DMS153 treated with DMSO at 0.1 percent for 48 hours (cell line): ENCODE data around the gene SERF1A.
"Not testable (repeated sequence)": the region's sequence is repeated elsewhere in the genome, so short reads cannot be mapped to it uniquely, and the experiment has no call there.

Experiments
- DNase-seq: peaks from one replicate; lab custom pipeline; 2025; ENCODE audit not compliant: unreplicated experiment; lab: John Stamatoyannopoulos, UW

The SERF1A gene

DNA sequence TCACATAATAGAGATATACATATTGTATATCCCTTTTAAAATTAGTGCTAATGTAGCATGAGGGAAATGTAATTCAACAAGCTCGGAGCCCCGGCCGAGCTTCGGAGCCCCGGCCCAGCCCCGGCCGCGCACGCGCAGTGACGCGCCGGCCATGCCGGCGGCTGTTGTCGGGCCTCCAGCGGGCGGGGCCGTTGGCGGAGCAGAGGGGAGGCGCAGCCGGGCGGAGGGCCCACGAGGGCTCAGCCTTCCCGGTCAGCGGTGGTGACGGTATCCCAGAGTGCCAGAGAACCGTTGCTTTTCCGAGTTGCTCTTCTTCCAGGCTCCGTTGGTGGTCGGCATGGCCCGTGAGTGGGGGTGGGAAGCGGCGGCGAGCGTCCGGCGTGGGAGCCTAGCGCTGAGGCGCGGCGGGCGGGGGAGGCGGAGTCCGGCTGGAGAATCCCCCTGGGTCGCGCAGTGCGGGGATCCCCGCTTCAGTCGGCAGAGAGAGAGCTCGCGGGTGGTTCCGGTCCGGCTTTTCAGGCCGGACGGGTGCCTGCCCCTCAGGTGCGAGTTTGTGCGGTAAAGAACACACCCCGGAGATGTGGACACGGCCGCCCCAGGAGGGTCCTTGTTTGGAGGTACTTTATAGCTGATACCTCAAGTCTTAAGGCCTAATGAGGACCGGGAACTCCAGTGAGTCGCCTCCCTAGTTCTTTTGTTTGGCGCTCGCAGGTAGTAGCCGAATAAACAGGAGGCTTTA is at the start of gene SERF1A:
Gene SERF1A (plus strand): TSS at position 137 of the 739 bp plus-strand sequence. CDS start 201 bp downstream, at position 338.
- not testable (repeated sequence) for DNase-seq

- DNase-seq = not testable (repeated sequence)
Observed at GRCh38 chr5:70866778-70867177, 33.7 kb upstream of the SERF1A start.

GRCh38 chr5:70870626-70871025 is 29.8 kb upstream of the SERF1A start:
- DNase-seq = not testable (repeated sequence)

DNA sequence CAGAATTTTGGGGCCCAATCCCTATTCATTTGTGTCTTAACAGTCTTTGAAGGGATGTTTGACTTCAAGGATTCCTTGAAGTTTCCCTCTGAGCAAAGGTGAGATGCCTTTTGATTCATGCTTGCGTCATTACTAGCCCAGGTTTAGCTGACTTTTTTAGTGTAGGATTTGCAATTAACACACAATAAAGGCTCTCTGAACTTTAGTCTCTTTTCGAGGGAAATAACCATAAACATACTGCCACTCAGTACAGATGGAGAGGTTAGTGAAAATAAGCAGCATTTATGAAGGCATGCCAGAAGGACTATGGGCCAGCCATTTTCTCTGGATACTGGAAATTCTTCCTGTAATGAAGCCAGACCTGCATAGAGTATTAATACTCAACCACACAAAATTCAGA is 4.4 kb upstream of the SERF1A start:
- not testable (repeated sequence) for DNase-seq

DNA sequence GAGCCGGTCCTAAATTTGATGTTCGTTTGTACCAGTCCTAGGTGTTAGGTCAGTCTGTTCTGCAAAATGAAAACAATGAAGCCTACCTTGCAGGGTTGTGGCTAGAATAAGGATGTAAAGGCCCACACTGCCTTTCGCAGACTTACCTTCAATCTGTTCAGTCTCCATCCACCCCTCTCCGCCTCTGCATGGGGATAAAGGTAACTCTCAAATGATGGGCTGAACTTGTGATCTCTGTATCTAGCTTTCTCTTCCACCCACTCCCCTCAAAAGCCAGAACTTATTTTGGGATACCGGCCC is 753 bp downstream of the SERF1A start:
- not testable (repeated sequence) for DNase-seq

DNA sequence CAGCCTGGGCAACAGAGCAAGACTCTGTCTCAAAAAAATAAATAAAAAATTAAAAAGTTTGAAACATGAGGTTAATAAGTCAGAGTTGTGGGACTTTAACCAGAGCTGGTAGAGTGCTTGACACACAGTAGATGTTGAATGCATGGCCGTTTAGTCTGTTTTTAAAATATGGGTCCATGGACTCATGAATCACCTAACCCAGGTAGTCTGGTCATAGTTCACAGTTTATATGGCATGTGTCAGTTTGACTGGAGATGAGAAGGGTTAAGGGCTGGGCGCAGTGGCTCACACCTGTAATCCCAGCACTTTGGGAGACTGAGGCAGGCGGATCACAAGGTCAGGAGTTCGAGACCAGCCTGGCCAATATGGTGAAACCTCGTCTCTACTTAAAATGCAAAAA is 6.2 kb downstream of the SERF1A start:
- not testable (repeated sequence) for DNase-seq

DNA sequence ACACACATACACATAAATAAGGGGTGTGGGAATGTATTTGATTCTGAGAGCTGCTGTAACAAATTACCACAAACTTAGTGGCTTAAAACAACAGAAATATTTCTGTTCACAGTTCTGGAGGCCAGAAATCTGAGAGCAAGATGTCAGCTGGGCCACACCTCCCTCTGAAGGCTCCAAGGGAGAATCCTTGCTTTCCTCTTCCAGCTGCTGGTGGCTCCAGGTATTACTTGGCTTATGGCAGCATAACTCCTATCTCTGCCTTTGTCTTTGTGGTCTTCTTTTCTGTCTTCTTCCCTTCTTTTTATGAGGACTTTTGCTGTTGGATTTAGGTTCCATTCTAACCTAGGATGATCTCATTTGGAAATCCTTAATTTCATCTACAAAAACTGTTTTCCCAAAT is 16.4 kb downstream of the SERF1A start:
- not testable (repeated sequence) for DNase-seq

DNA sequence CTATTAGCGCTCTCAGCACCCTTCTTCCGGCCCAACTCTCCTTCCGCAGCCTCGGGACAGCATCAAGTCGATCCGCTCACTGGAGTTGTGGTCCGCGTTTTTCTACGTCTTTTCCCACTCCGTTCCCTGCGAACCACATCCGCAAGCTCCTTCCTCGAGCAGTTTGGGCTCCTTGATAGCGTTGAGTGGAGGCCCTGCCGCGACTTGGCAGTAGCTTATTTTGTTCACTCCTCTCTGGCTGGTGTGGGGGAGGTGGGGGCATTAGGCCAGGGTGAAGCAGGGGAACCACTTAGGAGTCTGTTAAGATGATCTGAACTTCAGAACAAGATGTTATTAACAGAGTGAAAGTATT is 24.7 kb downstream of the SERF1A start:
- DNase-seq = not testable (repeated sequence)

- not testable (repeated sequence) for DNase-seq
Observed at GRCh38 chr5:70931709-70932368, 31.4 kb downstream of the SERF1A start.

GRCh38 chr5:70932560-70932959 is 32.1 kb downstream of the SERF1A start:
- DNase-seq = not testable (repeated sequence)

DNA sequence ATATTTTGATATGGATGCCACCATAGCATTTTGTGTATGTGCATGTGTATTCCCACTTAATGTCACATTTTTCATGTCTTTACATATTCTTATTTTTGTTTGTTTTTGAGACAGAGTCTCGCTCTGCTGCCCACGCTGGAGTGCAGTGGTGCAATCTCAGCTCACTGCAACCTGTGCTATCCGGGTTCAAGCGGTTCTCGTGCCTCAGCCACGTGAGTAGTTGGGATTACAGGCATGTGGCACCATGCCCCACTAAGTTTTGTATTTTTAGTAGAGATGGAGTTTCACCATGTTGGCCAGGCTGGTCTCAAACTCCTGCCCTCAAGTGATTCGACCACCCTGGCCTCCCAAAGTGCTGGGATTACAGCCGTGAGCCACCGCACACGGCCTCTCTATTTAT is 52.6 kb downstream of the SERF1A start:
- not testable (repeated sequence) for DNase-seq
